Tibial artery (tissue), 4 donors: ENCODE results near the gene SCUBE1.

Source experiments
- DNase-seq, 2 donors: peaks; one replicate each; pipeline ENCODE4 v3.0.0-alpha.2; 2019
- H3K27ac ChIP-seq, 2 donors: fragments of 200-600 bp; sonication (generic) in 1 of 2; 1 replicate in 1 of 2; 2 replicates in 1 of 2; pipeline ENCODE4 v1.5.1; 2018 to 2019; ENCODE audit warnings: mild to moderate bottlenecking in 1 of 2
- H3K27me3 ChIP-seq, 2 donors: fragments of 200-600 bp; sonication (generic) in 1 of 2; one replicate each; pipeline versions ENCODE4 v1.5.1 to v1.6.0; 2016 to 2019
- H3K36me3 ChIP-seq, 3 donors: fragments of 200-600 bp; sonication (generic) in 2 of 3; one replicate each; pipeline ENCODE4 v1.5.1; 2016 to 2019; ENCODE audit warnings: mild to moderate bottlenecking in 2 of 3
- H3K4me1 ChIP-seq, 4 donors: fragments of 200-600 bp; sonication (generic) in 2 of 4; 1 replicate in 3 of 4; 2 replicates in 1 of 4; pipeline ENCODE4 v1.5.1; 2016 to 2019
- H3K4me3 ChIP-seq, 2 donors: fragments of 200-600 bp; sonication (generic) in 1 of 2; 1 replicate in 1 of 2; 2 replicates in 1 of 2; pipeline ENCODE4 v1.5.1; 2018 to 2019; ENCODE audit warnings: mild to moderate bottlenecking in 2 of 2
- H3K9me3 ChIP-seq, 3 donors: fragments of 200-600 bp; sonication (generic) in 1 of 3; one replicate each; pipeline ENCODE4 v1.5.1; 2016 to 2019
- CTCF ChIP-seq, 2 experiments: fragments of 200-600 bp in 1 of 2; fragments of 450-650 bp in 1 of 2; IDR thresholded peaks; one replicate each; pipeline ENCODE4 v1.5.1; 2017 to 2019; ENCODE audit warnings: antibody characterized with exemption in 2 of 2, mild to moderate bottlenecking in 1 of 2, moderate library complexity in 1 of 2
- intact Hi-C: fragments of 100-400 bp; cut with DNase I; formaldehyde crosslinking; loops from one replicate; pipeline ENCODE4 v1.15.0; 2023; ENCODE audit warnings: low total_unique reads

The SCUBE1 gene

GRCh38 chr22:43295660-43296059 is 47.5 kb downstream of the SCUBE1 start:
- DNase-seq: no peak
- H3K4me3 ChIP-seq: no peak overlapping the region
- no peak overlapping the region for H3K27ac ChIP-seq
- H3K27me3 ChIP-seq: peaks cover 0 to 4% of the 10 kb centered on the region in 2 donors
- H3K9me3 ChIP-seq: no peaks in the 10 kb centered on the region
- intact Hi-C loops: no loop called here
- no peak for TF ChIP-seq CTCF (IDR thresholded peaks at IDR 0.05)
- peaks cover 0 to 32% (median 12%) of the 10 kb centered on the region in 4 donors for H3K4me1 ChIP-seq
- H3K36me3 ChIP-seq: no peaks in the 10 kb centered on the region

DNA sequence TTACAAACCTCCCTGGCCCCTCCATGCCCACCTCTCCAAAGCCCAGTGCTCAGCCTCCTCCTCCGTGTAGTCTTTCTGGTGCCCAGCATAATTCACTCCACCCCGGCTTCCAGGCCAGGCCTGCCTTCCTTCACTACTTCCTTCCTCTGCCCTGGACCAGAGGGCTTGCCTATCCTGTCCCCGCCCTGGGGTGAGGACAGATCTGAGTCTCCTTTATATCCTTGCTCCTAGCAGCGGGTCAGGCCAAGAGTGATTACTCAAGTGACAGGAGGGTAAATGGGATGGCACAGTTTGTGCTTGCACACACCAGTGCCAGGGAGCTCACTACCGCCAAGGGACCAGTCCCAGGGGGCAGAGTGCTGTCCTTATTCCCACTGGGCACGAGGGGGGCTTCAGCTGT is 48.0 kb downstream of the SCUBE1 start:
- Histone ChIP-seq H3K27me3 (peaks cover 0 to 4% of the 10 kb centered on the region in 2 donors), H3K27ac (no peak overlapping the region), H3K4me1 (peaks cover 0 to 36% (median 17%) of the 10 kb centered on the region in 4 donors), H3K4me3 (no peak overlapping the region), H3K9me3 (no peaks in the 10 kb centered on the region), H3K36me3 (no peaks in the 10 kb centered on the region)
- no peak for DNase-seq
- TF ChIP-seq CTCF (IDR thresholded peaks at IDR 0.05): no peak
- intact Hi-C loops: no loop called here

- Histone ChIP-seq H3K9me3 (no peaks in the 10 kb centered on the region), H3K36me3 (no peaks in the 10 kb centered on the region), H3K4me1 (peaks cover 0 to 50% (median 29%) of the 10 kb centered on the region in 4 donors), H3K27me3 (peaks cover 0 to 4% of the 10 kb centered on the region in 2 donors), H3K27ac (no peak overlapping the region), H3K4me3 (no peak overlapping the region)
- intact Hi-C loops: no loop called here
- TF ChIP-seq CTCF (IDR thresholded peaks at IDR 0.05): no peak
- no peak for DNase-seq
Observed at GRCh38 chr22:43293655-43294392, 49.3 kb downstream of the SCUBE1 start.

DNA sequence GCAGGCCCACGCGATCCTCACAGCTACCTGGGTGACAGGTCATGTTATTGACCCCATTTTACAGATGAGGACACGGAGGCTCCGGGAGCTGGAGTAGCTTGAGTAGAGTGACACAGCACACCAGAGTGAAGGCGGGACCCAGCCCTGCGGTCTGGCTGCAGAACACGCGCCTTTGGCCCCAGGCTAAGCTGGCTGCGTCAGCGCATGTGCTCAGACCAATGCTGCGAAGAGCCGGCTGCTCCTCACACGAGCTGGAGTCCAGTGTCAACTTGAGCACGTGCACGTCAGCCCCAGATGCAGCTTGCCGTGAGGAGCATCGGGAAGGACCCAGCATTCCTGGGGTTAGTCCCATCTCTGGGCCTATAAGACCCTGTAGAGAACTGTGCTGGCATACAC is 49.9 kb downstream of the SCUBE1 start:
- no peak for TF ChIP-seq CTCF (IDR thresholded peaks at IDR 0.05)
- intact Hi-C loops: no loop called here
- no peak for DNase-seq
- Histone ChIP-seq H3K27ac (no peak overlapping the region), H3K4me1 (peaks cover 0 to 49% (median 28%) of the 10 kb centered on the region in 4 donors), H3K36me3 (no peaks in the 10 kb centered on the region), H3K4me3 (no peak overlapping the region), H3K9me3 (no peaks in the 10 kb centered on the region), H3K27me3 (peaks cover 0 to 4% of the 10 kb centered on the region in 2 donors)

DNA sequence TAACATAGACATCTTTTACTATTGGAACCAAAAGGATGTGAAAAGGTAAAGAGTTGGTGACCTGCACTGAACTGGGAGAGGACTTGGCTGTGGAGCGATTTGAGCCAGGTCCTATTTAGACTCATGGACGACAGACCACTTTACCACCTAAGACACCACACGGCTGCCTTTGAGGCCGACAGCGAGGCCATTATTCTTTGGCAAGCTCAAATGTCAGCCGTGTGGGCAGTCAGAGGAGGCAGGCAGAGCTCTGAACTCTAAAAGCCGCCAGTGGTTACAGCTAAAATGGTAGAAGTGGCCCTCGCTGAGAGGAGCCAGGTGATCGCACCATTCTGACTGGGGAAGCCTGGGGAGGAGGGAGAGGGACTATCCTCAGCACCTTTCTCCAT is 50.5 kb downstream of the SCUBE1 start:
- no peak overlapping the region for H3K27ac ChIP-seq

More for the DNA sequence above, 50.5 kb downstream of the SCUBE1 start:
- no peaks in the 10 kb centered on the region for H3K36me3 ChIP-seq
- intact Hi-C loops: no loop called here
- TF ChIP-seq CTCF (IDR thresholded peaks at IDR 0.05): no peak
- DNase-seq: no peak
- H3K27me3 ChIP-seq: peaks cover 0 to 4% of the 10 kb centered on the region in 2 donors
- peaks cover 0 to 43% (median 26%) of the 10 kb centered on the region in 4 donors for H3K4me1 ChIP-seq
- H3K9me3 ChIP-seq: no peaks in the 10 kb centered on the region
- H3K4me3 ChIP-seq: no peak overlapping the region
